ENCODE results near the gene TSPAN14. TPM values are rescaled to one million over a fixed set of nuclear protein-coding genes. Genes with fewer than 3 reads are reported as not detected.
A peak's percentile ranks its signal among the peaks of the same experiment; 100 is the strongest.
"Not testable (repeated sequence)": the region's sequence is repeated elsewhere in the genome, so short reads cannot be mapped to it uniquely, and the experiment has no call there.

Gene TSPAN14
- total RNA-seq, 2 experiments from 2014 or later: 167 to 168 TPM

DNA sequence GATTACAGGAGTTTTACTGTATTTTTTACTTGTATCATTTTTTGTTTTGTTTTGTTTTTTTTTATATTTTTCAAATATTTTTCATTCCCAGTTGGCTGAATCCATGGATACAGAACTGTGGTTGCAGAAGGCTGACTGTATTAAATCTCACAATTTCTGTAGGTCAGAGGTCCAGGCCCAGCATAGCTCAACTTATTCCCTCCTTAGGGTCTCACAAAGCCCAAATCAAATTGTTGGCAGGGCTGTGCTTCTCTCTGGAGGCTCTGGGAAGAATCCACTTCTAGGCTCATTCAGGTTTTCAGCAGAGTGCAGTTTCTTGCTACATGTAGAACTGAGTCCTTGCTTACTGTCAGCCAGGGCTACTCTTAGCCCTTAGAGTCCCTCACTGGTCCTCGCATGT, 22.6 kb downstream of the TSPAN14 start:
- Mint-ChIP-seq H3K4me1 (ENCODE audit: low read depth) (peaks cover 84% of the 10 kb centered on the region), H3K4me3 (peak overlapping the region; percentile 9)
- ATAC-seq (ENCODE audit: poor library complexity): no peak

GRCh38 chr10:80477813-80478212, 23.7 kb downstream of the TSPAN14 start:
- H3K27me3 Mint-ChIP-seq: no peaks in the 10 kb centered on the region
- TF ChIP-seq, protein P1, sequence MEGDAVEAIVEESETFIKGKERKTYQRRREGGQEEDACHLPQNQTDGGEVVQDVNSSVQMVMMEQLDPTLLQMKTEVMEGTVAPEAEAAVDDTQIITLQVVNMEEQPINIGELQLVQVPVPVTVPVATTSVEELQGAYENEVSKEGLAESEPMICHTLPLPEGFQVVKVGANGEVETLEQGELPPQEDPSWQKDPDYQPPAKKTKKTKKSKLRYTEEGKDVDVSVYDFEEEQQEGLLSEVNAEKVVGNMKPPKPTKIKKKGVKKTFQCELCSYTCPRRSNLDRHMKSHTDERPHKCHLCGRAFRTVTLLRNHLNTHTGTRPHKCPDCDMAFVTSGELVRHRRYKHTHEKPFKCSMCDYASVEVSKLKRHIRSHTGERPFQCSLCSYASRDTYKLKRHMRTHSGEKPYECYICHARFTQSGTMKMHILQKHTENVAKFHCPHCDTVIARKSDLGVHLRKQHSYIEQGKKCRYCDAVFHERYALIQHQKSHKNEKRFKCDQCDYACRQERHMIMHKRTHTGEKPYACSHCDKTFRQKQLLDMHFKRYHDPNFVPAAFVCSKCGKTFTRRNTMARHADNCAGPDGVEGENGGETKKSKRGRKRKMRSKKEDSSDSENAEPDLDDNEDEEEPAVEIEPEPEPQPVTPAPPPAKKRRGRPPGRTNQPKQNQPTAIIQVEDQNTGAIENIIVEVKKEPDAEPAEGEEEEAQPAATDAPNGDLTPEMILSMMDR (IDR thresholded peaks at IDR 0.05): no peak
- H3K36me3 ChIP-seq (ENCODE audit: insufficient read depth, low read length): peaks cover 44% of the 10 kb centered on the region
- H3K9me3 ChIP-seq (ENCODE audit: control insufficient read depth in 1 of 2, insufficient read depth in 1 of 2, low read length in 2 of 2): peaks cover 3 to 4% of the 10 kb centered on the region in 2 experiments
- H3K27ac Mint-ChIP-seq: peak overlapping the region; percentile 92
- no peak overlapping the region for H3K4me3 ChIP-seq (ENCODE audit: low read length)
- H3K36me3 Mint-ChIP-seq (ENCODE audit: low read depth): peaks cover 82% of the 10 kb centered on the region
- no peak overlapping the region for H3K27ac ChIP-seq (ENCODE audit: low read depth in 1 of 2, low read length in 2 of 2)
- H3K9me3 Mint-ChIP-seq: peaks cover 7% of the 10 kb centered on the region
- ATAC-seq (ENCODE audit: poor library complexity) (no peak), DNase-seq (peak in 1 of 14 experiments; percentile 59)
- peak overlapping the region; percentile 49 for H3K4me3 Mint-ChIP-seq
- intact Hi-C loops (cut with DNase I, micrococcal nuclease): no loop called here
- peaks cover 84% of the 10 kb centered on the region for H3K4me1 Mint-ChIP-seq (ENCODE audit: low read depth)
- POLR2A ChIA-PET: interaction anchor here (1.0 to 22.9 kb wide), 8 partner anchors 8 to 27 kb away, joined by 3 to 302 read pairs (median 6); no protein-coding TSS in a partner anchor
- no peaks in the 10 kb centered on the region for H3K27me3 ChIP-seq (ENCODE audit: control insufficient read depth in 1 of 2, insufficient read depth in 2 of 2, low read length in 2 of 2)
- CTCF ChIA-PET: interaction anchor here (0.8 to 1.3 kb wide), 5 partner anchors 19 to 100 kb away, joined by 3 to 4 read pairs (median 3); no protein-coding TSS in a partner anchor
- H3K4me1 ChIP-seq (ENCODE audit: insufficient read depth, low read length): peaks cover 73% of the 10 kb centered on the region

More for the DNA sequence above, 22.6 kb downstream of the TSPAN14 start:
- intact Hi-C loops (cut with DNase I, micrococcal nuclease): no loop called here
- ChIA-PET CTCF (interaction anchor here (0.7 to 2.0 kb wide), 4 partner anchors 9 to 1424 kb away, joined by 3 to 9 read pairs (median 3); no protein-coding TSS in a partner anchor), POLR2A (interaction anchor here (0.7 to 22.9 kb wide), 6 partner anchors 9 to 81 kb away, joined by 3 to 302 read pairs (median 4); no protein-coding TSS in a partner anchor)
- TF ChIP-seq, protein P1 (IDR thresholded peaks at IDR 0.05): no peak
- H3K27me3 ChIP-seq (ENCODE audit: control insufficient read depth in 1 of 2, insufficient read depth in 2 of 2, low read length in 2 of 2): no peaks in the 10 kb centered on the region
- no peaks in the 10 kb centered on the region for H3K27me3 Mint-ChIP-seq
- no peak overlapping the region for H3K4me3 ChIP-seq (ENCODE audit: low read length)
- H3K4me1 ChIP-seq (ENCODE audit: insufficient read depth, low read length): peaks cover 74% of the 10 kb centered on the region
- peaks cover 7% of the 10 kb centered on the region for H3K9me3 Mint-ChIP-seq
- peaks cover 86% of the 10 kb centered on the region for H3K36me3 Mint-ChIP-seq (ENCODE audit: low read depth)
- peaks cover 3 to 4% of the 10 kb centered on the region in 2 experiments for H3K9me3 ChIP-seq (ENCODE audit: control insufficient read depth in 1 of 2, insufficient read depth in 1 of 2, low read length in 2 of 2)
- peaks cover 47% of the 10 kb centered on the region for H3K36me3 ChIP-seq (ENCODE audit: insufficient read depth, low read length)
- no peak for DNase-seq
- H3K27ac ChIP-seq (ENCODE audit: low read depth in 1 of 2, low read length in 2 of 2): peak overlapping the region in 1 of 2 donors; percentile 14
- peak overlapping the region; percentile 92 for H3K27ac Mint-ChIP-seq

DNA sequence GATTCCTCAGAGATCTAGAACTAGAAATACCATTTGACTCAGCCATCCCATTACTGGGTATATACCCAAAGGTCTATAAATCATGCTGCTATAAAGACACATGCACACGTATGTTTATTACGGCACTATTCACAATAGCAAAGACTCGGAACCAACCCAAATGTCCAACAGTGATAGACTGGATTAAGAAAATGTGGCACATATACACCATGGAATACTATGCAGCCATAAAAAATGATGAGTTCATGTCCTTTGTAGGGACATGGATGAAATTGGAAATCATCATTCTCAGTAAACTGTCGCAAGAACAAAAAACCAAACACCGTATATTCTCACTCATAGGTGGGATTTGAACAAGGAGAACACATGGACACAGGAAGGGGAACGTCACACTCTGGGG, 26.3 kb downstream of the TSPAN14 start:
- Mint-ChIP-seq H3K4me3 (peak overlapping the region; percentile 73), H3K36me3 (ENCODE audit: low read depth) (peaks cover 78% of the 10 kb centered on the region), H3K27ac (peak overlapping the region; percentile 78), H3K4me1 (ENCODE audit: low read depth) (peaks cover 84% of the 10 kb centered on the region)
- CTCF ChIA-PET: interaction anchor here (2.0 kb wide), 1 partner anchor 25 kb away, joined by 12 read pairs; no protein-coding TSS in a partner anchor
- H3K36me3 ChIP-seq (ENCODE audit: insufficient read depth, low read length): peaks cover 26% of the 10 kb centered on the region
- H3K27me3 ChIP-seq (ENCODE audit: control insufficient read depth in 1 of 2, insufficient read depth in 2 of 2, low read length in 2 of 2); H3K9me3 Mint-ChIP-seq; H3K9me3 ChIP-seq (ENCODE audit: control insufficient read depth in 1 of 2, insufficient read depth in 1 of 2, low read length in 2 of 2); DNase-seq; H3K27me3 Mint-ChIP-seq; ATAC-seq (ENCODE audit: poor library complexity); H3K4me3 ChIP-seq (ENCODE audit: low read length); H3K27ac ChIP-seq (ENCODE audit: low read depth in 1 of 2, low read length in 2 of 2): not testable (repeated sequence)
- intact Hi-C loops (cut with DNase I, micrococcal nuclease): loop anchor here in 1 of 2 experiments (10.0 kb wide), 1 partner anchor 276 kb away; the partner anchor contains the start of gene ANXA11
- H3K4me1 ChIP-seq (ENCODE audit: insufficient read depth, low read length): peaks cover 73% of the 10 kb centered on the region
- POLR2A ChIA-PET: interaction anchor here (1.0 kb wide), 1 partner anchor 10 kb away, joined by 3 read pairs; no protein-coding TSS in a partner anchor
